HG03066 (cell line): ENCODE measurements around the gene CWH43.
A peak's percentile ranks its signal among the peaks of the same experiment; 100 is the strongest.
"Not testable (repeated sequence)": the region's sequence is repeated elsewhere in the genome, so short reads cannot be mapped to it uniquely, and the experiment has no call there.

Source experiments
- ATAC-seq: cut with Tn5 transposase; IDR thresholded peaks from one replicate; pipeline ENCODE4 v1.9.1; 2021; ENCODE audit warnings: low read depth; ENCODE audit not compliant: unreplicated experiment

CWH43 gene

GRCh38 chr4:49092608-49093135 lies 106.6 kb downstream of the CWH43 start:
- ATAC-seq: peak; percentile 55

GRCh38 chr4:49096215-49096614 lies 110.1 kb downstream of the CWH43 start:
- ATAC-seq: not testable (repeated sequence)

GRCh38 chr4:49096627-49097026 lies 110.6 kb downstream of the CWH43 start:
- ATAC-seq: not testable (repeated sequence)

- ATAC-seq: not testable (repeated sequence)
Measured at GRCh38 chr4:49097071-49097470, 111.0 kb downstream of the CWH43 start.

- ATAC-seq: not testable (repeated sequence)
Measured at GRCh38 chr4:49097505-49097904, 111.4 kb downstream of the CWH43 start.

GRCh38 chr4:49098034-49098759 lies 112.1 kb downstream of the CWH43 start:
- not testable (repeated sequence) for ATAC-seq

- not testable (repeated sequence) for ATAC-seq
Measured at GRCh38 chr4:49099831-49100444, 113.9 kb downstream of the CWH43 start.

- not testable (repeated sequence) for ATAC-seq
Measured at GRCh38 chr4:49102344-49102898, 116.3 kb downstream of the CWH43 start.

GRCh38 chr4:49103436-49104136 lies 117.5 kb downstream of the CWH43 start:
- ATAC-seq: not testable (repeated sequence)

GRCh38 chr4:49104231-49104930 lies 118.3 kb downstream of the CWH43 start:
- not testable (repeated sequence) for ATAC-seq

GRCh38 chr4:49105248-49105904 lies 119.3 kb downstream of the CWH43 start:
- ATAC-seq: not testable (repeated sequence)

- not testable (repeated sequence) for ATAC-seq
Measured at GRCh38 chr4:49107262-49107661, 121.2 kb downstream of the CWH43 start.

GRCh38 chr4:49108183-49108978 lies 122.3 kb downstream of the CWH43 start:
- ATAC-seq: peak; percentile 37

- peak; percentile 36 for ATAC-seq
Measured at GRCh38 chr4:49109567-49110166, 123.6 kb downstream of the CWH43 start.

- peak; percentile 46 for ATAC-seq
Measured at GRCh38 chr4:49110579-49110978, 124.5 kb downstream of the CWH43 start.
